NK-92 treated with Interleukin-12 subunit alpha and Interleukin-12 subunit beta, amount 100 ng/mL, for 24 hours (cell line): ENCODE results near the gene DRAXIN.
A peak's percentile ranks its signal among the peaks of the same experiment; 100 is the strongest.

ENCODE experiments used
- DNase-seq: peaks from one replicate; lab custom pipeline; 2025; lab: John Stamatoyannopoulos, UW

The DRAXIN gene

GRCh38 chr1:11657654-11658053 lies 33.9 kb upstream of the DRAXIN start:
- DNase-seq: no peak

DNA sequence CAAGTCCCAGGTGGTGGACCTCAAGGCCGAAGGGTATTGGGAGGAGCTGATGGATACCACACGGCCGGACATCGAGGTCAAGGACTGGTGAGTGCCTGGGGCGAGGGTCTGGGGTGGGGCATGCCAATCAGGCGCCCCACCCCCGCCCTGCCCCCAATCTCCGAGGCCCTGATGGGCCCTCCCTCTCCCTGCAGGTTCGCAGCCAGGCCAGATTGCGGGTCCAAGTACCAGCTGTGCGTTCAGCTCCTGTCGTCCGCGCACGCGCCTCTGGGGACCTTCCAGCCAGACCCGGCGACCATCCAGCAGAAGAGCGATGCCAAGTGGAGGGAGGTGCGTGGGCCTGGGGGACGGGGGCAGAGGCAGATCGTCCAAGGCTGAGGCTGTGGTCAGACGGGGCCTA lies 33.0 kb upstream of the DRAXIN start:
- no peak for DNase-seq

- DNase-seq: no peak
These were observed 31.8 kb upstream of the DRAXIN start for GRCh38 chr1:11659748-11660147.

DNA sequence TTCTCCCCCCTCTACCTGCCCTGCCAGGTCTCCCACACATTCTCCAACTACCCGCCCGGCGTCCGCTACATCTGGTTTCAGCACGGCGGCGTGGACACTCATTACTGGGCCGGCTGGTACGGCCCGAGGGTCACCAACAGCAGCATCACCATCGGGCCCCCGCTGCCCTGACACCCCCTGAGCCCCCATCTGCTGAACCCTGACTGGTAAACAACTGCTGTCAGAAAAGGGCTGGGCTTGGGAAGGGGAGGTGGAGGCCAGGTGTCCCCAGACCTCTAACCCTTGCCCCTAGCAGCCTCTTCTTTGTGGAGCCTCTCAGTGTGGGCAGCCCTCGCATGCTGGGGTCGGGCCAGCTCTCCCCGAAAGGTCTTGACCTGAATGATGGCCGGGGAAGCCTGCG lies 30.4 kb upstream of the DRAXIN start:
- no peak for DNase-seq

GRCh38 chr1:11664336-11665065 lies 27.0 kb upstream of the DRAXIN start:
- DNase-seq: peak; percentile 81

DNA sequence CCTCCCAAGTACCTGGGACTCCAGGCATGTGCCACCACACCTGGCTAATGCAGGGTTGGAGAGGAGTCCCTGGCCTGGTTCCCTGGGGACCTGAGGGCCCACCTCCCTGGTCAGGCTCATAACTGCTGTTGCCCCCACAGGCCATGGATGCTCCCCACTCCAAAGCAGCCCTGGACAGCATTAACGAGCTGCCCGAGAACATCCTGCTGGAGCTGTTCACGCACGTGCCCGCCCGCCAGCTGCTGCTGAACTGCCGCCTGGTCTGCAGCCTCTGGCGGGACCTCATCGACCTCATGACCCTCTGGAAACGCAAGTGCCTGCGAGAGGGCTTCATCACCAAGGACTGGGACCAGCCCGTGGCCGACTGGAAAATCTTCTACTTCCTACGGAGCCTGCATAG lies 23.0 kb upstream of the DRAXIN start:
- DNase-seq: no peak

DNA sequence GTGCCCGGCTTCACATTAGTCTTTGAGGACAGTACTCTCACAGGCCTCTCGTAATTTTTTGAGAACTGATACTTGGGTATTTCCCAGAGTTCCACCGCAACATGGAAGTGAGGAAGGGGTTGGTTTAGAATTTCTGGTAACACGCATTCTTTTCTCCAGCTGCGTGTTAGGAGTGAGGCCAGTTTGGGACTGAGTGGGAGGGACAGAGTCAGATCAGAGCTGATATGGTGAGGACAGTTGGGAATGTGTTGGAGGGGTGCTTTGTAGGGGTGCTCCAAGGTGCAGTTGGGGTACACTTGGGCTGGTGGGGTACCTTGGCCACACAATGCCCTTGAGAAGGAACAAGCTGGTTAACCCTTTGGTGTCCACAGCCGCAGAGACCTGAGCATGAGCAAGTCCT lies 20.8 kb upstream of the DRAXIN start:
- no peak for DNase-seq

DNA sequence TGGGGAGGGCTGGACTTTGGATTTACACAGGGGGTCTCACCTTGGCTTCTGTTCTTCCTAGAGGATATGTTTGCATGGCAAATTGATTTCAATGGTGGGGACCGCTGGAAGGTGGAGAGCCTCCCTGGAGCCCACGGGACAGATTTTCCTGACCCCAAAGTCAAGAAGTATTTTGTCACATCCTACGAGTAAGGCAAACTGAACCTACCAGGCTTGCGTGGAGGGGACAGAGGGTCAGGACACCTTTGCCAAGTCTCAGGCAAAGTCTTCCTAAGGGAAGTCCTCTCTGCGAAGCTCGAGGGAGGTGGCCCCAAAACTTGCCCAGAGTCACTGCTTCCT lies 20.3 kb upstream of the DRAXIN start:
- no peak for DNase-seq

DNA sequence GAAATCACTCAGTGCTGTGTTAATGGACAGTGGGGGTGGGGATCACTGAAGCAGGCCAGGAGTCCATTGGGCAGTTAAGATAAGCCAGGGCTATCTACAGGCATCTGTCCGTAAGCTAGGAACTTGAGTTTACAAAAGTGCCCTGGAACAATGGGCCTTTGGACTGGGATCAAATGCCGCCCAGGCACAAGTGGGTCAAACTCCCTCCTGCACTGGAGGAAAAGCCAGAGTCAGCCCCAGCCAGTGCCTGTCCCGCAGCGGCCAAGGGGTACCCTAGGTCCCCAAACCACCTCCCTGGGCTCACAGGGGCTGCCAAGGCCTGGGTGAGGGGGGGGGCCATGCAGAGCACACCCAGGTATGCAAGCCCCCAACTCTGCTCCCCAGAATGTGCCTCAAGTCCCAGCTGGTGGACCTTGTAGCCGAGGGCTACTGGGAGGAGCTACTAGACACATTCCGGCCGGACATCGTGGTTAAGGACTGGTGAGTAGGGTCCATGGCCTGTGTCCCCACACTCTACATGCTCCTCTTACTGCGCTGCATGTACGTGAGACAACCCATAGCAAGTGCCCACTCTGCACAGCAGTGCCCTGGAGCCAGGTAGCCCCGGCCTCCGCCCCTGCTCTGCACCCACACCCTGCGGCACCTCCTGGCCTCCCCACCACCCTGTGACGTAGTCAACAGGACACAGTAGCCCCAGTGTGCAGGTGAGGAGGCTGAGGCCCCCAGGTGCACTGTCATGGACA lies 19.8 kb upstream of the DRAXIN start:
- no peak for DNase-seq

GRCh38 chr1:11673089-11673769 lies 18.3 kb upstream of the DRAXIN start:
- DNase-seq: no peak

DNA sequence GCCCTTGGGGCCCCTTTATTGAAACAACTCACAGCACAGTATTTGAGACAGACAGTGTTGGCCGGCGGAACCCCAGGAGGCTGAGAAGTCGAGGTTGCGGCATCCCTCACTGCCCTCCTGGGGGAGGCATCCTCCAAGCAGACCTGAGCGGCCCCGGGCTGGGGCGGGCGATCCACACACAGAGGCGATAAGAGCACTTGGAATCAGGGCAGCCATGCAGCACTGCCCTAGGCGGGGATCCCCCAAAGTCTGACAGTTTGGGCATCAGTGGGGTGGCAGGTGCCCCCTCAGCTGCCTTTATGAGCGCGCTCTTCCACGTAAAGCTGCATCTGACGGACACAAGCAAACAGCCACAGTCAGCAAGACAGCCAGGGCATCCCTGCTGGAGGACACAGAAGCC lies 17.0 kb upstream of the DRAXIN start:
- DNase-seq: no peak

DNA sequence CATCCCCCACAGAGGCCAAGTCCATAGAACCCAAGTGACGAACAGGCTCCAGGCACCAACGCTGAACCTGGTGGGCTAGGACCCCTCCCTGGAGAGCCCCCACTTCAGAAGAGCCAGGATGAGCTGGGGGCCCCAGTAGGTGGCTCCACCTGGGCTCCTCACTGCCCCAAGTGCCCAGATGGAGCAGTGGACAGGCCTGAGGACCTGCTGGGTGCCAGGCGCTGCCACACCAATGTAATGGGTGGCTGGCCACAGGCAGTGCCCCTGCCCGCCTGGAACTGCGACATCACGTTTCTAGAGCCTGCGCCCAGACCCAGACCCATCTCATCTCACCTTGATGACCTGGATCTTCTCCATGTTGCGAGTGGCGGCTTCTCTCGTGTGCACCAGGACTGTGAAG lies 16.2 kb upstream of the DRAXIN start:
- DNase-seq: no peak

DNA sequence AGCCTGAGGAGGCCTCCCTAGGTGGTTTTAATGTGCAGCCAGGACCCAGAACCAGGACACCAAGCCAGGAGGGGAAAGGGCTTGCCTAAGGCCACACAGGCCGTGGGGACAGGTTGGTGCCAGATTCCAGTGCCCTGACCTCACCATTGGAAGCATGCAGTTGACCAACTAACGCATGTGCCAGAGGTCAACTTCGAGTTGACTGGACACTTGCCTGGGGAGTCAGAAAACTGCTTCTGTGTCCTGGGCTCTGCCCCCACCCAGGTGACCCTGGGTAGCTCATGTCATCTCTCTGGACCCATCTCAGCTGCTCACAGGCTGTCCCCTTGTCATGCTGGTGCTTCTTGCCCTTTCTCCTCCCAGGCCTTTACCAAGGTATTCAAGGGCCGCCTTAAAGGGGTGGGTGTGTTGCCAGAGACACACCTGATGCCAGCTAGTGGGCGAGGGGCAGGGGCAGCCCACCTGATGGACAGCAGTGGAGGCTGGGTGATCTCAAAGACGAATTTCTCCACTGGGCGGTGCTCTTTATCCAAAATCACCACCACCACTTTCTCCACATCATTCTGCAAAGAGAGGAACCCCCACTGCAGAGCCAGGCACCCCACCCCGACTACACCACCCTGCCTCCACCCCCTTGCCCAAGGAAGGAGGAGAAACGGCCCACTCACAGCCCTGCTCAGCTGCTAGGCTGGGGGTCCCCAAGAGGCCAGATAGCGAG lies 15.0 kb upstream of the DRAXIN start:
- DNase-seq: no peak

DNA sequence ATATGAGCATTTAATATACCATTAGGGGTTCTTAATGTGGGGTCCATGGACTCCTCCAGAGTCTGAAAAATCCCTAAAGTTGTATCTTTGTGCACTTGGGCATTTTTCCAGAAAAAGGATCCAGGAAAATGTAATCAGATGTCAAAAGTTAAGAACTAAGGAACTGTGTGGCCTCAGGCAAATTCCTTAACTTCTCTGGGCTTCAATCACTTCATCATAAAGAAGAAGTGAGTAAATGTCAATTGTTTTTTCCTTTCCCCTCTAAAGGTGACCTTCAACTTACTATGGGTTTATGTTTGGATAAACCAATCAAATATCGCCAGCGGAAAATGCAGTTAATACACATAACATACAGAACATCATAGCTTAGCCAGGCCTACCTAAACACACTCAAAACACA lies 13.1 kb upstream of the DRAXIN start:
- DNase-seq: no peak

DNA sequence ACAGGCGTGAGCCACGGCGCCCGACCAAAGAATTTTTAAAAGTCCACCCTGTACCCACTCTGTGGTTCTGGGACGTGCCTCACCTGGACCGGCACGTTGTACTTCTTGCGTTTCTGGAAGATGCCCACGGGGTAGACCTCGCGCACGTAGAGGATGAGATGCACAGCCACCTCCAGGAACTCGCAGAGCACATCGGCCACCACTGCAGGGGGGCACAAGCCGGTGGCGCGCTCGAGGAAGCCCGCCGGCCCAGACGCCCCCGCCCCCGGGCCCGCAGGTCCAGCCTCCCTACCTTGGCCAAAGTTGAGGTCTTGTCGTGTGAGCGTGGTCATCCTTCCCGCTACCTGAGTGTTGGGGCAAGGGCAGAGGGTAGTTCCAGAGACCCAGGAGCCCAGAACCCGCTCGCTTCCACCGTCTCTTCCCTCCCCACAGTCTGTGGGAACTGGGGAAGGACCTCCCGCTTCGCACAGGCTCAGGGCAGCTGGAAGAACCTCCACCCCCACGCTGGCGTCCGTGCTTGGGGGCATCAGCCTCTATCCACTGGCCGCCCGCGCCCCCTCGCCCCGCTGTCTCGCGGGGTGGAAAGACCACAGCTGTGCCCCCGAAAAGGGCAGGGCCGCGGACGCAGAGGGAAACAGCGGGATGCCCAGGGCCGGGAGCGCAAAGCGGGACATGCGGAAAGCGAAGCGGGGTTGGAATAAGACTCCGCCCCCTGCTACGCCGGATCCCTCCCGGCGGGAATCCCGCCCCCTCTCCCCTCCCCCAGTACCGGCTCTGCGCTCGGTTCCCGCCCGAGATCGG lies 11.0 kb upstream of the DRAXIN start:
- no peak for DNase-seq

DNA sequence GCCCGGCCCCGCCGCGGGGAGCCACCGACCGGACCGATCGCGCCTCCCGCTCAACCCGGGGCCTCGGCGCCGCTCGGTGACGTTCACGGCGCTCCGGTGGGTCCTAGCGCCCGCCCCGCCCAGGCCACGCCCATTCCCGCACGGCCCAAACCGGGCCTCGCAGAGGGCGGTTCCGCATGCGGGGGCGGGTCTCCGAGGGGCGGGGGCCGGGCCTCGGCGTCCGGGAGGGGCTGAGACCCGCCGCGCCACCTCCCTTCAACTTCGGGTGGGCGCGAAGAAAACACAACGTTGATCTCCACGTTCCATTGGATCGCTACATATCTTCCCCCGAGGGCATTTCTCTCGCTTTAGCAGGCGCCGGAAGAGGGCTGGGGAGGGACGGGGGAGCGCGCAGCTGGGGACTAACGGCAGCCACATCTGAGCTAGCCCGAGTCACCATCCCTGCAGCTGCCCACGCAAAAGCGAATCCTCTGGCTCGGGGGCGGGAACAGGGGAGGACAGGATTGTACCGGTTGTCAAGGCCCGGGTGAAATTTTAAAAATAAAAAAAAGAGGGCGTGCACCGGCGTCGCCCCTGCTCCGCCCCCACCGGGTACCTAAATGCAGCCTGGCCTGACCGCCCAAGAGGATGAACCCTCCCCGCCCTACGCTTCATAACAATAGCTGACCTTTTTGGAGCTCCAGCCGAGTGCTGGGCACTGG lies 10.3 kb upstream of the DRAXIN start, which contains the start of gene MAD2L2:
Gene MAD2L2, minus strand, starts transcription at position 78 of the 701 bp plus-strand sequence. CDS start 547 bp downstream, outside the sequence.
- DNase-seq: peak; percentile 92

DNA sequence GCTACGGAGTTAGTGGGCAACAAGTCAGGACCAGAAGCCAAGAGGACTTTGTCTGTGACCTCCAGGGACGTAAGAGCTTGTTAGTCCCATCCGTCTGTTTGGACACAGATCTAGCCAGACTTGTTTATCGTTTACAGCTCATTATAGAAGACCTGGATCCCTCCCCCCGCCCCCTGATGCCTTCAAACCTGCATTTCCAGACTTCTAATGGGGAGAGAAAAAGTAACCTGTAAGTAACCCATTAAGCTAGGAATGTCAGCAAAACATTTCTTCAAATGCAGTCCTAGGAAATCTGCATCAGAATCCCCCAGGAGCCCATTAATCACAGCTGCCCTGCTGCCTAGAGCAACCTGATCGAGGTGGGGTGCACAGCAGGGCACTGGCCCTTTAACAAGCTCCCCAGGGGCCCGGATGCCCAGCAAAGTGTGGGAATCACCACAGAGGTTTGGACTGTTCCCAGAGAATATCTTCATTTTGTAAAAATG lies 9.2 kb upstream of the DRAXIN start:
- DNase-seq: no peak

GRCh38 chr1:11682799-11683198 lies 8.7 kb upstream of the DRAXIN start:
- DNase-seq: no peak

DNA sequence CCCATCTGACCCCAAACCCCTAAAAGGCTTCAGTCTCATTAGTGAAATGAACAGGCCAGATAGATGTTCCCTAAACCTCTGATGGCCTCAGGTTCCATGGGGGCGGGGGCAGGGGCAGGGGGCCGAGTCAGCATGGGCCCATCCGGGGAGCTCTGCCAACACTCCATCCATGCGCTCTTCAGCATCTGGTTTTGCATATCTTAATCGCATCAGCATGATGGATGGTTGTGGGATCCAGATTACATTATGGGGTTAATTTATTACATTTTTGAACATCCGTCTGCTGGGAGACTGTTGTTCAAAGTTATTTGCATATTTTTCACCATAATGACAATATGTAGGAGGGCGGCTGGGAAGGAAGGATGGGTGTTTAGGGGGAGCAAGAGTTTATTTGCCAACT lies 7.4 kb upstream of the DRAXIN start:
- no peak for DNase-seq

DNA sequence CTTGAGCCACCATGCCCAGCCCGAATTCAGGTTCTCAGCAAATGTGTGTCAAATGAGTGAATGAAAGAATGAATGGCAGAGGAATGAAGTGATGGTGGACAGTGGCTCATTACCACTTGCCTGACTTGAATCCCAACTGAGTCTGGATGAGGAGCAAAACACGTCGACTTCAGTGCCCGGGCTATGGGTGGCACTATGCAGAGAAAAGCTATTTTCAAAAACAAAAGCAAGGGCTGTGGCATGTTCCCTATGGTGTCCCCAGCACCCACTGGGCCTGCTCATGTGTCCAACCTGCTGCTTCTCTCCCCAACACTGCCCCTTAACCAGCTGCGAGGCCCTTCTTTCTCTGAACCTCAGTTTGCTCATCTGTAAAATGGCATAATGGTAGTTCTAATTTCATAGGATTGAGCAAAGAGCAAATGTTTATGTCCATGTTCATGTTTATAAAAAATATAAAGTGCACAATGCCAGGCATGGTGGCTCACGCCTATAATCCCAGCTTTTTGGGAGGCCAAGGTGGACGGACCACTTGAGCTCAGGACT lies 6.2 kb upstream of the DRAXIN start:
- no peak for DNase-seq

GRCh38 chr1:11688506-11688905 lies 3.0 kb upstream of the DRAXIN start:
- DNase-seq: no peak
